ENCODE results near the gene DIO2.

Gene DIO2

GRCh38 chr14:80216818-80217217 is 5.5 kb upstream of the DIO2 start:
- Histone ChIP-seq H3K4me1 (ENCODE audit: control extremely low read depth in 1 of 4, control insufficient read depth in 4 of 4, insufficient read depth in 4 of 4, low read length in 3 of 4) (no peaks in the 10 kb centered on the region), H3K27me3 (replicated peaks in 2 of 5; ENCODE audit: control insufficient read depth in 4 of 5, insufficient read depth in 5 of 5, low read length in 4 of 5) (peaks cover 0 to 3% (median 0%) of the 10 kb centered on the region in 5 experiments), H3K36me3 (ENCODE audit: control insufficient read depth in 4 of 4, insufficient read depth in 4 of 4, low read length in 3 of 4) (no peaks in the 10 kb centered on the region), H3K9me3 (ENCODE audit: control extremely low read depth in 1 of 5, control insufficient read depth in 4 of 5, insufficient read depth in 2 of 5, low read depth in 1 of 5, low read length in 4 of 5) (no peaks in the 10 kb centered on the region), H3K4me3 (ENCODE audit: control insufficient read depth in 1 of 7, extremely low read depth in 1 of 7, insufficient read depth in 4 of 7, low read depth in 2 of 7, low read length in 6 of 7) (no peak overlapping the region), H3K27ac (ENCODE audit: insufficient read depth in 1 of 2, low read depth in 1 of 2, low read length in 2 of 2, poor library complexity in 1 of 2, severe bottlenecking in 2 of 2) (no peak overlapping the region)
- CTCF ChIA-PET = no interaction called here
- no peak for DNase-seq
- POLR2A ChIA-PET = no interaction called here
- WGBS (ENCODE audit: insufficient coverage) = no CpG with 5 or more reads among the region's 3 CpGs

GRCh38 chr14:80215756-80216581 is 4.7 kb upstream of the DIO2 start:
- Histone ChIP-seq H3K4me3 (ENCODE audit: control insufficient read depth in 1 of 7, extremely low read depth in 1 of 7, insufficient read depth in 4 of 7, low read depth in 2 of 7, low read length in 6 of 7) (no peak overlapping the region), H3K9me3 (ENCODE audit: control extremely low read depth in 1 of 5, control insufficient read depth in 4 of 5, insufficient read depth in 2 of 5, low read depth in 1 of 5, low read length in 4 of 5) (no peaks in the 10 kb centered on the region), H3K27ac (ENCODE audit: insufficient read depth in 1 of 2, low read depth in 1 of 2, low read length in 2 of 2, poor library complexity in 1 of 2, severe bottlenecking in 2 of 2) (no peak overlapping the region), H3K36me3 (ENCODE audit: control insufficient read depth in 4 of 4, insufficient read depth in 4 of 4, low read length in 3 of 4) (no peaks in the 10 kb centered on the region), H3K27me3 (replicated peaks in 2 of 5; ENCODE audit: control insufficient read depth in 4 of 5, insufficient read depth in 5 of 5, low read length in 4 of 5) (peaks cover 0 to 5% (median 0%) of the 10 kb centered on the region in 5 experiments), H3K4me1 (ENCODE audit: control extremely low read depth in 1 of 4, control insufficient read depth in 4 of 4, insufficient read depth in 4 of 4, low read length in 3 of 4) (no peaks in the 10 kb centered on the region)
- DNase-seq = no peak
- ChIA-PET POLR2A (no interaction called here), CTCF (no interaction called here)
- WGBS (ENCODE audit: insufficient coverage) = 80% methylated on average over 7 of the region's 10 CpGs

GRCh38 chr14:80215081-80215480 is 3.8 kb upstream of the DIO2 start:
- H3K36me3 ChIP-seq (ENCODE audit: control insufficient read depth in 4 of 4, insufficient read depth in 4 of 4, low read length in 3 of 4) = no peaks in the 10 kb centered on the region
- DNase-seq = no peak
- POLR2A ChIA-PET = no interaction called here
- CTCF ChIA-PET = interaction anchor here (1.1 kb wide), 1 partner anchor 648 kb away, joined by 3 read pairs; no protein-coding TSS in a partner anchor
- H3K27me3 ChIP-seq (replicated peaks in 2 of 5; ENCODE audit: control insufficient read depth in 4 of 5, insufficient read depth in 5 of 5, low read length in 4 of 5) = peaks cover 0 to 9% (median 2%) of the 10 kb centered on the region in 5 experiments
- 96% methylated on average over 4 of the region's 4 CpGs for WGBS (ENCODE audit: insufficient coverage)
- no peak overlapping the region for H3K4me3 ChIP-seq (ENCODE audit: control insufficient read depth in 1 of 7, extremely low read depth in 1 of 7, insufficient read depth in 4 of 7, low read depth in 2 of 7, low read length in 6 of 7)
- H3K27ac ChIP-seq (ENCODE audit: insufficient read depth in 1 of 2, low read depth in 1 of 2, low read length in 2 of 2, poor library complexity in 1 of 2, severe bottlenecking in 2 of 2) = no peak overlapping the region
- no peaks in the 10 kb centered on the region for H3K4me1 ChIP-seq (ENCODE audit: control extremely low read depth in 1 of 4, control insufficient read depth in 4 of 4, insufficient read depth in 4 of 4, low read length in 3 of 4)
- H3K9me3 ChIP-seq (ENCODE audit: control extremely low read depth in 1 of 5, control insufficient read depth in 4 of 5, insufficient read depth in 2 of 5, low read depth in 1 of 5, low read length in 4 of 5) = no peaks in the 10 kb centered on the region

- WGBS (ENCODE audit: insufficient coverage) = 90% methylated on average over 2 of the region's 4 CpGs
Observed at GRCh38 chr14:80213602-80214001, 2.3 kb upstream of the DIO2 start.

GRCh38 chr14:80212023-80212397 is 706 bp upstream of the DIO2 start:
- Histone ChIP-seq H3K27me3 (replicated peaks in 2 of 5; ENCODE audit: control insufficient read depth in 4 of 5, insufficient read depth in 5 of 5, low read length in 4 of 5) (peaks cover 0 to 10% (median 2%) of the 10 kb centered on the region in 5 experiments), H3K4me1 (ENCODE audit: control extremely low read depth in 1 of 4, control insufficient read depth in 4 of 4, insufficient read depth in 4 of 4, low read length in 3 of 4) (no peaks in the 10 kb centered on the region), H3K4me3 (ENCODE audit: control insufficient read depth in 1 of 7, extremely low read depth in 1 of 7, insufficient read depth in 4 of 7, low read depth in 2 of 7, low read length in 6 of 7) (no peak overlapping the region), H3K27ac (ENCODE audit: insufficient read depth in 1 of 2, low read depth in 1 of 2, low read length in 2 of 2, poor library complexity in 1 of 2, severe bottlenecking in 2 of 2) (no peak overlapping the region), H3K9me3 (ENCODE audit: control extremely low read depth in 1 of 5, control insufficient read depth in 4 of 5, insufficient read depth in 2 of 5, low read depth in 1 of 5, low read length in 4 of 5) (no peaks in the 10 kb centered on the region), H3K36me3 (ENCODE audit: control insufficient read depth in 4 of 4, insufficient read depth in 4 of 4, low read length in 3 of 4) (no peaks in the 10 kb centered on the region)
- CTCF ChIA-PET = no interaction called here
- 5% methylated on average over 4 of the region's 5 CpGs for WGBS (ENCODE audit: insufficient coverage)
- DNase-seq = peak; percentile 6 to 50 (median 22)
- POLR2A ChIA-PET = no interaction called here

More at GRCh38 chr14:80213602-80214001, 2.3 kb upstream of the DIO2 start:
- H3K36me3 ChIP-seq (ENCODE audit: control insufficient read depth in 4 of 4, insufficient read depth in 4 of 4, low read length in 3 of 4) = no peaks in the 10 kb centered on the region
- ChIA-PET CTCF (interaction anchor here (0.7 to 1.6 kb wide), 4 partner anchors 11 to 638 kb away, joined by 3 to 4 read pairs (median 4); no protein-coding TSS in a partner anchor), POLR2A (interaction anchor here (0.6 kb wide), 1 partner anchor 64 kb away, joined by 3 read pairs; no protein-coding TSS in a partner anchor)
- peak; percentile 16 to 36 (median 33) for DNase-seq
- peaks cover 0 to 10% (median 2%) of the 10 kb centered on the region in 5 experiments for H3K27me3 ChIP-seq (replicated peaks in 2 of 5; ENCODE audit: control insufficient read depth in 4 of 5, insufficient read depth in 5 of 5, low read length in 4 of 5)
- no peaks in the 10 kb centered on the region for H3K9me3 ChIP-seq (ENCODE audit: control extremely low read depth in 1 of 5, control insufficient read depth in 4 of 5, insufficient read depth in 2 of 5, low read depth in 1 of 5, low read length in 4 of 5)
- no peak overlapping the region for H3K27ac ChIP-seq (ENCODE audit: insufficient read depth in 1 of 2, low read depth in 1 of 2, low read length in 2 of 2, poor library complexity in 1 of 2, severe bottlenecking in 2 of 2)
- no peaks in the 10 kb centered on the region for H3K4me1 ChIP-seq (ENCODE audit: control extremely low read depth in 1 of 4, control insufficient read depth in 4 of 4, insufficient read depth in 4 of 4, low read length in 3 of 4)
- no peak overlapping the region for H3K4me3 ChIP-seq (ENCODE audit: control insufficient read depth in 1 of 7, extremely low read depth in 1 of 7, insufficient read depth in 4 of 7, low read depth in 2 of 7, low read length in 6 of 7)

GRCh38 chr14:80208461-80208860 is 2.8 kb downstream of the DIO2 start:
- no peaks in the 10 kb centered on the region for H3K9me3 ChIP-seq (ENCODE audit: control extremely low read depth in 1 of 5, control insufficient read depth in 4 of 5, insufficient read depth in 2 of 5, low read depth in 1 of 5, low read length in 4 of 5)
- no CpG with 5 or more reads among the region's 1 CpG for WGBS (ENCODE audit: insufficient coverage)
- H3K36me3 ChIP-seq (ENCODE audit: control insufficient read depth in 4 of 4, insufficient read depth in 4 of 4, low read length in 3 of 4) = no peaks in the 10 kb centered on the region
- DNase-seq = no peak
- no peaks in the 10 kb centered on the region for H3K4me1 ChIP-seq (ENCODE audit: control extremely low read depth in 1 of 4, control insufficient read depth in 4 of 4, insufficient read depth in 4 of 4, low read length in 3 of 4)
- H3K27ac ChIP-seq (ENCODE audit: insufficient read depth in 1 of 2, low read depth in 1 of 2, low read length in 2 of 2, poor library complexity in 1 of 2, severe bottlenecking in 2 of 2) = no peak overlapping the region
- H3K4me3 ChIP-seq (ENCODE audit: control insufficient read depth in 1 of 7, extremely low read depth in 1 of 7, insufficient read depth in 4 of 7, low read depth in 2 of 7, low read length in 6 of 7) = no peak overlapping the region
- ChIA-PET CTCF (no interaction called here), POLR2A (no interaction called here)
- peaks cover 0 to 10% (median 4%) of the 10 kb centered on the region in 5 experiments for H3K27me3 ChIP-seq (replicated peaks in 2 of 5; ENCODE audit: control insufficient read depth in 4 of 5, insufficient read depth in 5 of 5, low read length in 4 of 5)

GRCh38 chr14:80206351-80207080 is 4.8 kb downstream of the DIO2 start:
- ChIA-PET CTCF (no interaction called here), POLR2A (no interaction called here)
- no peak for DNase-seq
- peaks cover 0 to 10% (median 4%) of the 10 kb centered on the region in 5 experiments for H3K27me3 ChIP-seq (replicated peaks in 2 of 5; ENCODE audit: control insufficient read depth in 4 of 5, insufficient read depth in 5 of 5, low read length in 4 of 5)
- 85% methylated on average over 5 of the region's 8 CpGs for WGBS (ENCODE audit: insufficient coverage)
- no peaks in the 10 kb centered on the region for H3K4me1 ChIP-seq (ENCODE audit: control extremely low read depth in 1 of 4, control insufficient read depth in 4 of 4, insufficient read depth in 4 of 4, low read length in 3 of 4)
- no peaks in the 10 kb centered on the region for H3K36me3 ChIP-seq (ENCODE audit: control insufficient read depth in 4 of 4, insufficient read depth in 4 of 4, low read length in 3 of 4)
- no peaks in the 10 kb centered on the region for H3K9me3 ChIP-seq (ENCODE audit: control extremely low read depth in 1 of 5, control insufficient read depth in 4 of 5, insufficient read depth in 2 of 5, low read depth in 1 of 5, low read length in 4 of 5)
- H3K27ac ChIP-seq (ENCODE audit: insufficient read depth in 1 of 2, low read depth in 1 of 2, low read length in 2 of 2, poor library complexity in 1 of 2, severe bottlenecking in 2 of 2) = no peak overlapping the region
- H3K4me3 ChIP-seq (ENCODE audit: control insufficient read depth in 1 of 7, extremely low read depth in 1 of 7, insufficient read depth in 4 of 7, low read depth in 2 of 7, low read length in 6 of 7) = no peak overlapping the region
